OCI-LY7 (cell line): ENCODE data around the gene PLPP1.

Experiments
- CTCF ChIP-seq: fragments of 200-600 bp; sonication (generic); conservative IDR thresholded peaks from 2 replicates; pipeline ENCODE4 v1.5.1; 2014; ENCODE audit warnings: mild to moderate bottlenecking, antibody characterized with exemption, low read length, moderate library complexity, mixed read lengths
- EZH2phosphoT487 ChIP-seq: fragments of 200-600 bp; sonication (generic); IDR thresholded peaks from 2 replicates; pipeline ENCODE4 v1.6.1; 2018; ENCODE audit warnings: low read depth, borderline replicate concordance, mild to moderate bottlenecking, mixed run types, antibody characterized with exemption, low read length, moderate library complexity, mixed read lengths

- TF ChIP-seq CTCF (no peak), EZH2phosphoT487 (no peak)
Observed at GRCh38 chr5:55523293-55523692, 11.5 kb downstream of the PLPP1 start.
